K562 (cell line): Measurements from ENCODE around the gene CRIP3. TPM values are rescaled to one million over a fixed set of nuclear protein-coding genes. Genes with fewer than 3 reads are reported as not detected.

Experiments
- ATAC-seq: fragments of 200-7000 bp; cut with Tn5 transposase; 3 replicates; pipeline ENCODE4 v1.9.1; 2020; ENCODE audit warnings: moderate library complexity
- BruUV-seq: library from RNA; stranded (reverse); fragments of 400-500 nt; replicated peaks from 2 replicates; lab custom pipeline; 2021; lab: Mats Ljungman, UMichigan
- CTCF ChIA-PET: fragments of 300-600 bp; formaldehyde crosslinking; extraction: SDS; loops from one replicate; lab custom pipeline; 2021; ENCODE audit warnings: low intra/inter-chr PET ratio; lab: Yijun Ruan, JAX
- POLR2A ChIA-PET: fragments of 300-600, 350-650 bp; sonication (Branson Sonifier 250); formaldehyde crosslinking; extraction: SDS; loops from one replicate; lab custom pipeline; 2021; ENCODE audit warnings: antibody characterized with exemption, inconsistent platforms; lab: Yijun Ruan, JAX
- DNase-seq, 4 experiments: peaks; one replicate each; pipeline versions ENCODE4 v3.0.0 to v3.0.0-alpha.2; 2011 to 2018; ENCODE audit warnings: low spot score in 3 of 4, mixed read lengths in 3 of 4; ENCODE audit errors: extremely low read depth in 1 of 4
- FAIRE-seq: peaks from 2 replicates; lab custom pipeline; 2011; peaks lifted over from hg19 to GRCh38; lab: Jason Lieb, UNC
- H2AFZ ChIP-seq: 2 replicates; pipeline ENCODE4 v1.6.0; 2011; ENCODE audit warnings: low read depth, low read length, control low read depth, inconsistent platforms
- H3K27ac ChIP-seq: fragments of 200-600 bp; 3 replicates; pipeline ENCODE4 v1.8.0; 2011; ENCODE audit warnings: low read depth, mild to moderate bottlenecking, control low read depth, inconsistent platforms, low read length, moderate library complexity, mixed read lengths; ENCODE audit errors: extremely low read depth
- H3K27me3 ChIP-seq, 2 experiments: fragments of 300-600 bp in 1 of 2; 2 replicates in 1 of 2; 3 replicates in 1 of 2; pipeline versions ENCODE4 v1.6.0 to v1.8.0; 2011; ENCODE audit warnings: inconsistent platforms in 2 of 2, low read length in 2 of 2, mild to moderate bottlenecking in 1 of 2, mixed read lengths in 1 of 2, moderate library complexity in 1 of 2; ENCODE audit not compliant: control insufficient read depth in 2 of 2, insufficient read depth in 2 of 2
- H3K36me3 ChIP-seq: fragments of 300-600 bp; 3 replicates; pipeline ENCODE4 v1.8.0; 2011; ENCODE audit warnings: mild to moderate bottlenecking, low read length, inconsistent platforms; ENCODE audit not compliant: control insufficient read depth, insufficient read depth
- H3K4me1 ChIP-seq, 2 experiments: fragments of 200-600 bp in 1 of 2; replicated peaks in 1 of 2; 2 replicates in 1 of 2; 3 replicates in 1 of 2; pipeline versions ENCODE4 v1.5.1 to v1.8.0; 2011; ENCODE audit warnings: inconsistent platforms in 2 of 2, low read length in 2 of 2, mild to moderate bottlenecking in 1 of 2, mixed read lengths in 1 of 2, moderate library complexity in 1 of 2; ENCODE audit not compliant: control insufficient read depth in 2 of 2, insufficient read depth in 2 of 2
- H3K4me2 ChIP-seq: 2 replicates; pipeline ENCODE4 v1.6.1; 2011; ENCODE audit warnings: low read length, control low read depth, inconsistent platforms, mixed read lengths; ENCODE audit not compliant: insufficient read depth
- H3K4me3 ChIP-seq: fragments of 200-600 bp; sonication (generic), shearing (Covaris generic); 2 replicates; pipeline ENCODE4 v1.5.1; 2016; ENCODE audit warnings: control low read depth, inconsistent platforms
- H3K79me2 ChIP-seq: fragments of 200-600 bp; 3 replicates; pipeline ENCODE4 v1.8.0; 2011; ENCODE audit warnings: low read length, inconsistent platforms; ENCODE audit not compliant: control insufficient read depth, insufficient read depth
- H3K9ac ChIP-seq, 2 experiments: 2 replicates each; pipeline versions ENCODE4 v1.6.0 to v1.6.1; 2011; ENCODE audit warnings: low read depth in 2 of 2, low read length in 2 of 2, control low read depth in 1 of 2, inconsistent platforms in 1 of 2, mild to moderate bottlenecking in 1 of 2, mixed read lengths in 1 of 2; ENCODE audit not compliant: insufficient read depth in 1 of 2
- H3K9me1 ChIP-seq: one replicate; pipeline ENCODE4 v1.6.0; 2011; ENCODE audit warnings: inconsistent platforms, mild to moderate bottlenecking, low read length, moderate library complexity; ENCODE audit not compliant: control insufficient read depth, insufficient read depth
- H3K9me3 ChIP-seq: replicated peaks from 2 replicates; pipeline ENCODE4 v1.5.1; 2011; ENCODE audit warnings: low read depth, low read length, inconsistent platforms; ENCODE audit not compliant: control insufficient read depth, insufficient read depth
- H4K20me1 ChIP-seq: replicated peaks from 2 replicates; pipeline ENCODE4 v1.6.1; 2011; ENCODE audit warnings: low read length, inconsistent platforms, mixed read lengths; ENCODE audit not compliant: control insufficient read depth, insufficient read depth
- BRD9 ChIP-seq: fragments of 450-650 bp; IDR thresholded peaks from 2 replicates; pipeline ENCODE4 v1.6.1; 2018; ENCODE audit warnings: low read depth; ENCODE audit not compliant: partially characterized antibody
- CC2D1A ChIP-seq: fragments of 450-650 bp; IDR thresholded peaks from 2 replicates; pipeline ENCODE4 v1.6.1; 2017; ENCODE audit warnings: mild to moderate bottlenecking
- CREB3 ChIP-seq: fragments of 450-650 bp; conservative IDR thresholded peaks from 2 replicates; pipeline ENCODE4 v1.6.1; 2016; ENCODE audit warnings: missing genetic modification characterization, low read depth, mild to moderate bottlenecking, missing compliant biosample characterization, moderate library complexity
- DACH1 ChIP-seq: fragments of 450-650 bp; IDR thresholded peaks from 2 replicates; pipeline ENCODE4 v1.6.1; 2018; ENCODE audit not compliant: partially characterized antibody
- ELF2 ChIP-seq: fragments of 250-450 bp; sonication (Bioruptor Pico); IDR thresholded peaks from 2 replicates; pipeline ENCODE4 v1.5.0; 2021; ENCODE audit warnings: mild to moderate bottlenecking
- ELF4 ChIP-seq: fragments of 450-650 bp; formaldehyde crosslinking; IDR thresholded peaks from 2 replicates; pipeline ENCODE4 v1.4.0; 2022; ENCODE audit warnings: missing genetic modification characterization
- ETV1 ChIP-seq: fragments of 450-650 bp; conservative IDR thresholded peaks from 2 replicates; pipeline ENCODE4 v1.6.1; 2016; ENCODE audit warnings: missing genetic modification characterization, control low read depth, low read depth, missing compliant biosample characterization
- GABPB2 ChIP-seq: fragments of 250-450 bp; sonication (Bioruptor Pico); conservative IDR thresholded peaks from 2 replicates; pipeline ENCODE4 v1.5.1; 2021; ENCODE audit warnings: mild to moderate bottlenecking
- MITF ChIP-seq: IDR thresholded peaks from 2 replicates; pipeline ENCODE4 v1.6.1; 2014; ENCODE audit warnings: antibody characterized with exemption
- TOE1 ChIP-seq, 2 experiments: fragments of 450-650 bp in 1 of 2; sonication (generic) in 1 of 2; formaldehyde crosslinking in 1 of 2; IDR thresholded peaks; 2 replicates each; pipeline versions ENCODE4 v1.7.1 to v1.8.0; 2016 to 2022; ENCODE audit warnings: borderline replicate concordance in 2 of 2, mild to moderate bottlenecking in 2 of 2, antibody characterized with exemption in 1 of 2, inconsistent platforms in 1 of 2, low read depth in 1 of 2, missing genetic modification reagents in 1 of 2, moderate library complexity in 1 of 2
- ZHX1 ChIP-seq: fragments of 150-350 bp; conservative IDR thresholded peaks from 2 replicates; pipeline ENCODE4 v1.6.1; 2014; ENCODE audit warnings: low read length
- ZNF165 ChIP-seq: fragments of 250-450 bp; sonication (Bioruptor Pico); IDR thresholded peaks from 2 replicates; pipeline ENCODE4 v1.4.0; 2020; ENCODE audit warnings: borderline replicate concordance
- ZNF239 ChIP-seq: fragments of 250-450 bp; sonication (Bioruptor Pico); IDR thresholded peaks from 2 replicates; pipeline ENCODE4 v1.4.0; 2020; ENCODE audit warnings: mild to moderate bottlenecking
- ZNF354B ChIP-seq: fragments of 250-450 bp; sonication (Bioruptor Pico); IDR thresholded peaks from 2 replicates; pipeline ENCODE4 v1.4.0; 2020
- ZNF384 ChIP-seq: IDR thresholded peaks from 2 replicates; pipeline ENCODE4 v1.6.1; 2012; ENCODE audit warnings: low read depth, low read length, improper control_type of control experiment
- ZNF551 ChIP-seq: fragments of 250-450 bp; sonication (Bioruptor Pico); IDR thresholded peaks from 2 replicates; pipeline ENCODE4 v1.5.0; 2021; ENCODE audit warnings: mild to moderate bottlenecking, moderate library complexity
- WGBS: fragments of 100-300 bp; shearing (Covaris generic); methylation state at CpG from one replicate; pipeline ENCODE4 v1.1.6; 2016; ENCODE audit warnings: low coverage, mixed read lengths; ENCODE audit not compliant: insufficient coverage; ENCODE audit errors: missing lambda C conversion rate; 5-methylcytosine and 5-hydroxymethylcytosine counted together
- in situ Hi-C: fragments of 300-500 bp; cut with MboI; formaldehyde crosslinking; loops from 4 replicates; pipeline ENCODE4 v1.15.0; 2018; ENCODE audit warnings: inconsistent platforms, mixed read lengths
- intact Hi-C: fragments of 100-400 bp; cut with micrococcal nuclease; formaldehyde crosslinking; loops from 2 replicates; pipeline ENCODE4 v1.14.2; 2022
- polyA plus RNA-seq, 8 experiments: library from polyadenylated mRNA; depleted of rRNA in 4 of 8; stranded (reverse) in 5 of 8; unstranded in 3 of 8; fragments of >200 nt; fragmentation: Nextera tagmentation in 2 of 8; fragmentation: Illumina TruSeq in 1 of 8; extraction: Ambion mirVana in 2 of 8; extraction: Trizol in 1 of 8; gene quantifications; 2 replicates each; pipeline versions ENCODE4 v1.2.1 to v1.2.3, GENCODE V29; 2011 to 2014; ENCODE audit warnings: inconsistent platforms in 1 of 8, missing spikeins in 1 of 8
- total RNA-seq, 7 experiments: library from RNA; depleted of rRNA in 6 of 7; stranded (reverse); fragments of >200 nt in 6 of 7; fragmentation: Illumina TruSeq in 2 of 7; extraction: Trizol in 2 of 7; gene quantifications; 2 replicates each; pipeline versions ENCODE4 v1.2.1 to v1.2.3, GENCODE V29; 2011 to 2021; ENCODE audit warnings: low replicate concordance in 1 of 7

The CRIP3 gene
- total and polyA plus RNA-seq, 9 of the 15 experiments (the other 6 are each of a cell fraction or from before 2014, with no cell fraction given) = 0.36 to 2.1 (median 0.87) TPM

GRCh38 chr6:43295456-43295855 lies 13.2 kb downstream of the CRIP3 start (continued):
- TF ChIP-seq ZHX1 (no peak), ELF2 (CRISPR knock-in tag) (no peak), TOE1 (IDR thresholded peaks at IDR 0.05; ENCODE audit: borderline replicate concordance) (no peak), TOE1 (CRISPR knock-in tag; IDR thresholded peaks at IDR 0.05; ENCODE audit: borderline replicate concordance, low read depth) (no peak), ZNF384 (no peak), GABPB2 (no peak), ZNF165 (CRISPR knock-in tag) (no peak), CC2D1A (no peak), ZNF551 (CRISPR knock-in tag) (no peak)

GRCh38 chr6:43294536-43294935 lies 14.1 kb downstream of the CRIP3 start:
- ATAC-seq (no peak), FAIRE-seq (peak; percentile 46), DNase-seq (no peak)
- Histone ChIP-seq H3K4me1 (no peaks in the 10 kb centered on the region; a peak in 3 of 5 replicates), H3K79me2 (no peaks in the 10 kb centered on the region), H3K4me2 (no peak overlapping the region), H3K36me3 (no peaks in the 10 kb centered on the region), H3K9ac (no peak overlapping the region), H4K20me1 (0 out of 2 replicates have a peak, but pooled peaks cover under 1% of the 10 kb centered on the region), H3K4me3 (no peak overlapping the region), H3K27me3 (peaks cover 26 to 36% of the 10 kb centered on the region in 2 experiments), H3K9me3 (no peaks in the 10 kb centered on the region), H3K27ac (no peak overlapping the region), H3K9me1 (no peaks in the 10 kb centered on the region), H2AFZ (no peak overlapping the region)
- intact Hi-C loops (no loop called here), in situ Hi-C loops (no loop called here)
- POLR2A ChIA-PET = no interaction called here
- BruUV-seq = no TSS peak
- WGBS = 2% methylated on average over 3 of the region's 3 CpGs
- CTCF ChIA-PET = interaction anchor here (0.6 kb wide), 1 partner anchor 133 kb away, joined by 6 read pairs; no protein-coding TSS in a partner anchor
- no peak for TF ChIP-seq DACH1
- TF ChIP-seq MITF = no peak
- TF ChIP-seq CREB3 = no peak
- no peak for TF ChIP-seq ZNF239 (CRISPR knock-in tag)
- TF ChIP-seq ETV1 (tag) = no peak
- TF ChIP-seq ZNF354B = no peak
- TF ChIP-seq ELF4 (CRISPR knock-in tag) = peak; percentile 39; the same call in 1 of the 2 replicates
- TF ChIP-seq BRD9 = no peak
